ENCODE results near the gene SARDH.

DNA sequence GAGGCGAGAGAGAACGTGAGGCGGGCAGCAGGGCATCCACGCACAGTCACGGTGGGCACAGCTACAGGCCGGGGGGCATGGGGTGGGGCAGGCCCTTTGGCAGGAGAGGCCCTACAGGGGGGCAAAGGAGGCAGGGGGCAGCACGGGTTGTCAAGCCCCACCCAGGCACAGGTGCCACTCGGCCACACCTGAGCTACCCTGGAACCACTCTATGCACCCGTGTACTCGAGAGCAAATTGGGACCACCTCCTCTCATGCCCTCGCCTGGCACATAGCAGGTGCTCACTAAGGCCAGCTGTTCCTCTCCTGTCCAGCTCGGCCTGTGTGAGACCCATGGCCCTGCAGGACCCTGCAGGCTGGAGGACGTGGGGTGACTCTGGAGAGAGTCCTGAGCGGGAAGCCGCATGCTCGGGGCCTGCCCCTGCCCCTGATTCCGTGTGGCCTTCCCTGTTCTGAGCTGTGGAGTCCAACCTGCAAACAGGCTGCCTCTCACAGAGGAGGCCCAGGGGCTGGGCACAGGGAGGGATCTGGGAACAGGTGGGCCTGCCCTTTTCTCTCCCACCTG is 31.4 kb upstream of the SARDH start:
- TF ChIP-seq RXRA (IDR thresholded peaks at IDR 0.05; ENCODE audit: insufficient read depth, low read depth, low read length) = no peak
- no peak for TF ChIP-seq CBX5 (IDR thresholded peaks at IDR 0.05; ENCODE audit: low read depth, low read length)
- no peak for TF ChIP-seq POLR2AphosphoS5 (IDR thresholded peaks at IDR 0.05; ENCODE audit: low read depth, low read length)
